Stimulated activated CD4-positive, alpha-beta T cell treated with anti-CD3 and anti-CD28 coated beads, Interleukin-12 subunit alpha, Interleukin-12 subunit beta, amount 100 ng/mL, for 24 hours (primary cell): Measurements from ENCODE around the gene MAGEA4.

Experiments used
- DNase-seq, 2 experiments: peaks; one replicate each; pipeline ENCODE4 v3.0.0-alpha.2; 2020; ENCODE audit warnings: low read depth in 2 of 2

MAGEA4 gene

DNA sequence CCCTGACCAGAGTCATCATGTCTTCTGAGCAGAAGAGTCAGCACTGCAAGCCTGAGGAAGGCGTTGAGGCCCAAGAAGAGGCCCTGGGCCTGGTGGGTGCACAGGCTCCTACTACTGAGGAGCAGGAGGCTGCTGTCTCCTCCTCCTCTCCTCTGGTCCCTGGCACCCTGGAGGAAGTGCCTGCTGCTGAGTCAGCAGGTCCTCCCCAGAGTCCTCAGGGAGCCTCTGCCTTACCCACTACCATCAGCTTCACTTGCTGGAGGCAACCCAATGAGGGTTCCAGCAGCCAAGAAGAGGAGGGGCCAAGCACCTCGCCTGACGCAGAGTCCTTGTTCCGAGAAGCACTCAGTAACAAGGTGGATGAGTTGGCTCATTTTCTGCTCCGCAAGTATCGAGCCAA lies 11.0 kb downstream of the MAGEA4 start:
- DNase-seq = no peak

DNA sequence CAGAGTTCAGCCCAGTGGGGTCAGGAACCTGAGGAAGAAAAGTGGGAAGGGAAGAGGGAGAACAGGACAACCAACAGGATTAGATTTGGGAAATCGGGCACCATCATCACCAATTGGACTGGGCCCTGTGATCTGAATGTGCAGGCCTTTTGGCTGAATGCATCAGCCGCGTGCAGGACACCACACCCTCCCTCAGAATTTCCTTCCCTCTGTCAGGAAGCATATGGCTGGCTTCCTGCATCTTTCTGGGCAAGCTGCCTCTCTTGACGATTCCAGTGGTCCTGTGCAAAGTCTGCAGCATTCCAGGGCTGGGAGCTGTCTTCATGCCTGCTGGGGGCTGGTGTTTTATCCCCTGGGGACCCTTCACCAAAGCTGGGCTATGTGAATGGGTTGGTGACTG lies 16.4 kb downstream of the MAGEA4 start:
- no peak for DNase-seq

DNA sequence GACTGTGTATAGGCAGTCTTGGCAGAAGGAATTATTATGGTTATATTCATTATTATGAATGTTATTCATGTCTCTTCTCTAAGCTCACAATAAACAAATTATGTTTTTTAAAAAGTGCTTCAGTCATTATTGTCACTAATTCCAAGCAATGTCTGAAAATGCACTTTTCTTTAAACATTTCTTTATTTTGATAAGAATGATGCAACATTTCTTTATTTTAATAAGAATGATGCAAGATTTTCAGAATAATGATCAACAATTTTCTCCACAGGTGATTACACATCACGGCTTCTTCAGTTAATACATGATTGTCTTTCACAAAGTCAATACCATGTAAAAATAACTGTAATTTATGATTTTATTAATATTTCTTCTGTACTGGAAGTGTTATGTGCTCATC lies 22.7 kb downstream of the MAGEA4 start:
- no peak for DNase-seq

DNA sequence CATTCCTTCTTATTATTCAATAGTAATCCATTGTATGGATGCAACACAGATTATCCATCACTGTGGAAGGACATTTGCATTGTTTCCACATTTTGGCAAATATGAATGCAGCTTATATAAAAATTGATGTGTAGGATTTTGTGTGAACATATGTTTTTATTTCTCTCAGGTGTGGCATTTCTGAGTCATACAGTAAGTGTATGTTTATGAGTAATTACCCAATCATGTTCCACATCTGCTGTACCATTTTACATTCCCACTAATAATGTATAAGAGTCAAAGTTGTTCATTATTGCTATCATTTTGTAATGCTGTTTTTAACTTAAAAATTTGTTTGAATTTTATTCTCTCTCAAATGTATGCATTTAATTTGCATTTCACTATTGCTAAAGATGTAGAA lies 25.5 kb downstream of the MAGEA4 start:
- DNase-seq = no peak

DNA sequence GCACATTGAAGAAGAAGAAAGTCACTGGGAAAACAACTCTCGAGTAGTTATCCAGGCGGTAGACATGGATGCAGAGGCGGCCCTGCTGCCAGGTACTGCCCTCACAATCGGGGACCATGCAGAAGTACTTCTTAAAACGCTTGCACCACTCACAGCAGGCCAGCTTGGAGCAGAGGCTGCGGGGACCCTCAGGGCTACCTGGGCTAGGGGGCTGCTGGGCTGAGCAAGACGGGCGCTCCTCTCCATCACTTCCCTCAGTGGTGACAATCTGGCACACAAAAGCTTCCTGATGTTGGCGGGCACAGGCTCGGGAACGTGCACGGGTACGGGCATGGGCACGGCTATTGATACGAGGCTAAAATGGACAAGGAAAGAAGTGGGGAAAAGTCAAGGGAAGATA lies 42.0 kb downstream of the MAGEA4 start:
- DNase-seq = no peak

DNA sequence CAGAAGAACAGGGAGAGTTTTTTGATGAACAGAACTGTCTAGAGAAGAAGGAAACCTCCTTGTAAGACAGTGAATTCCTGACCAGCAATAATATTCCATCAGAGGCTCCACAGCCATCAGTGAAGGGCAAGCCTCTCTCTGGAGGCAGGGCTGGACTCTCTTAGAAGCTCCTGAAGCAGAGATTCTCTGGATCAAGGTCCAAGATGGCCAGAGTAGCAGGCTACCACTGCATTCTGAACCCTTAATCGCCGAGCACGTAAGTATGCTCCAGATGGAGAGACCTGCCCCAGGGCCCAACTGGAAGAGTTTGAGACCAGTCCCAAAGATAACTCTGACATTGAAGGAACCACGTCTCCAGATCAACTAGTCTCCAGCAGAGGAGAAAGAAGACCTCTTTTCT lies 45.4 kb downstream of the MAGEA4 start:
- no peak for DNase-seq

DNA sequence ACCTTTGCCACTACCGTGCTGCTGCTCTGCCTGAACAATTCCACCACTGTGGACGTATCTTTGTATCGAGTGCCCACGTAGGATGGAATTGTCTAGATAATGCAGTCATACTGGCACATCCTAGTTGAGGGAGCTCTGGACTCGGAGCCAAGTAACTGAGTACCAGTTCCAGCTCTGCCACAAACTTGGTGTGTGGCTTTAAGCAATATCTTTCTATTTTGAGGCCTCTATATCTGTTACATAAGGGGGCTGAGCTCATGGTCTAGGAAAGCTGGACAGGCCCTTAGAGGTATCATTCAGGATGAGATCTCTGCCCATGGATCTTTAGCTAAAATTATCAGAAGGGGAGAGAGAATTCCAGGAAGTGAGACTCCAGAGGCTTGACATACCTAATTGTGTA lies 49.3 kb downstream of the MAGEA4 start:
- no peak for DNase-seq

DNA sequence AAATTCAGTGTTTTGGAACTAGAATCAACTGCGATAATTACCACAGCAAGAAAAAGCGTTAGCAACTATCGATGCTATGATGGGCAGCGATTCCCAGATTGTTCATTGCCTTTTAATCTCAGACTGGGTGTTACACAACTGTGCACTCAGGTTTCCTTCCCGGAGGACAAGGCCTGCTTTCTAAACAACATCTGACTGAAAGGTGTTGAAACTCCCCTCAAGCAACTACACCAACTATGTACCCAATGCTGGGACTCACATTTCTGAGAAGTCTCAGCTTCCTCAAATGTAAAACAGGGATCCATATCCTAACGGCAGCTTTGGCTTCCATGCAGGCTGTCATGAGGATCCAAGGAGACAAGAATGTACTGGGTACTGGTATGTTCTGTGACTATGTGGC lies 53.5 kb downstream of the MAGEA4 start:
- DNase-seq = no peak

DNA sequence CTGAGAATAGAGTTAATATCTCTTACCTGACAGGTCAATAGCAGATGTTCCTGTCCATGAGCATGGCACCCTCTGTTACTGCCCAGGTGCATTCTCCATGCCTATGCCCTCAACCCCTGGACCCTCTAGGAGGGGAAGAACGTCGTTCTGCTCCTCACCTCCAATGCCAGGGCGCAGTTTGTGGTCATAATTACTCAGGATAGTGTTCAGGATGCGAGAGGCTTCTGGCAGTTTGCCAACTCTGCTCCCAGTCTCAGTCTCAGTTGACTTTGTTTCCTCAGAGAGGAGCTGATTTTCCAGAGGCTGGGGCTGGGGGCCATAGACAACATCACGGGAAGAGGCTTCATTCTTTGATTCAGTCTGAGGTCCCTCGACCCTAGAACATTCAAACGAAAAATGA lies 57.3 kb downstream of the MAGEA4 start:
- DNase-seq = no peak

DNA sequence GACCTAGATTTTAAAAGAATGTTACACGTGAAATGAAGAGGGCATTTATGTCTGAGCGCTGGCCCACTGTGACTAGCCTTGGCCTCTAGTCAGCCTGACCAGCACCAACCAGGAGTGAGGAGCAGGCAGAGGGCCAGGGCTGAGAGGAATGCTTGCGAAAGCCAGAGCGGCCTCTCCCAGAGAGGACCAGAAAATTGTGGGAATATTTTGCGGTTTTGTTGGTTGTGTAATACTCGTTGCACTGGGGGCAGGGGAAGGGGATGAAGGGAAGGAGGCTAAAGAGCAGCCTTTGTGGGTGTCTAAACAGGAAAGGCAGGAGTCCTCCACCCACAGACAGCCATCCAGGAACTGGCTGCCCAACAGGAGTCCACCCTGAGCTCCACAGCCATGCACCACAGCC lies 58.0 kb downstream of the MAGEA4 start:
- DNase-seq = no peak

DNA sequence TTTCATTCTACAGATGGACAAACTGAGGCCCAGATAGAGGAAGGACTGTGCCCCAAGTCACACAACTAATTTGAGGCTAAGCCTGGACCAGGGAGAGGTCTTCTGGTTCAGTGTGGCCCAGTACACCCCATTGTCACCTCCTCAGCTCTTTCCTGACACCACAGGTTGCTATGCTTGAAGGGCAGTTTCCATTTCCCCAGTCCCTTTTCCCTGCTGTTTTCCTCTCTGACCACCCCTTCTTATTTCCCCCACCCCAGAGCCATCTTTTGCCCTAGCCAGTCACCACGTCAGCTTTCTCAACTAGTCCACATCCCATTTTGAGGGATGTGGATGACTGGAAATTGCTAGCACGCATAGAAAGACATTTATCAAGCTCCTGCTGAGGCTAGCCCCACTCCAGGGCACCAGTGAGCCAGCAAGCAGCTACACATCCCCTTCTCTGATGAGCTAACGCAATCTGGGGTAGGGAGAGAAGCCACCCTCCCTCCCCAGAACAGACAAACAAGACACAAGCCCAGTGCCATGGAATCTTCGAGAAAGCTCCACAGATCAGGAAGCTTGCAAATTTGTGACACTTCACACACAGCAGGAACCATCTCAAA lies 60.5 kb downstream of the MAGEA4 start:
- no peak for DNase-seq

DNA sequence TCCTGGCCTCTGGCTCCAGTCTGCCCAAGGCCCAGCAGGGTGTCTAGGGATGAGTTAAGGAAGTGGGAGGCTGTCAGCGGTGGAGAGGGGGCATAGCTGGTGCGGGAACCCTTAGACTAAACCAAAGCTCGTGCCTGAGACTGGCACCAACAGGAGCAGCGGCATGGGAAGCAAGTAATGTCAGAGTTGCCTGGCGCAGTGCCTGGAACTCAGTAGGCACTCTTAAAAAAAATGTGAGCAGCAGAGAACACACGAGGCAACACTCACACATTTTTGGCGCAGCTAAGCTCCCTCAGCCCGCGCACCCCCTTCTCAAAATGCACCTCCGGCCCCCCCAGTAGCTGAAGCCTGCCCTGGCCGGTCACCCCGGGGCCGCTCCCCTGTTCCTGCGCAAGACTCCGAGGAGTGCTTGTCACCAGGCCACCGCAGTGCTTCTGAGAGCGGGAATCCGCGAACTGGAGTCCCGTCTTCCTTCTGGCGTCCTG lies 61.2 kb downstream of the MAGEA4 start:
- no peak for DNase-seq
